HUES48 (cell line): Measurements from ENCODE around the gene ANKZF1.

ENCODE experiments used
- H3K27ac ChIP-seq: one replicate; pipeline ENCODE4 v1.7.0; 2013; ENCODE audit warnings: low read depth, low read length, inconsistent platforms
- H3K27me3 ChIP-seq: 2 replicates; pipeline ENCODE4 v1.6.1; 2013; ENCODE audit warnings: mild to moderate bottlenecking, low read length; ENCODE audit not compliant: control insufficient read depth, insufficient read depth
- H3K36me3 ChIP-seq: 2 replicates; pipeline ENCODE4 v1.6.1; 2013; ENCODE audit warnings: low read length; ENCODE audit not compliant: control insufficient read depth, insufficient read depth
- H3K4me1 ChIP-seq: 2 replicates; pipeline ENCODE4 v1.6.1; 2013; ENCODE audit warnings: mild to moderate bottlenecking, low read length; ENCODE audit not compliant: control insufficient read depth, insufficient read depth
- H3K4me3 ChIP-seq: 2 replicates; pipeline ENCODE4 v1.5.1; 2013; ENCODE audit warnings: mild to moderate bottlenecking, low read depth, low read length
- H3K9ac ChIP-seq: 2 replicates; pipeline ENCODE4 v1.6.1; 2013; ENCODE audit warnings: mild to moderate bottlenecking, low read depth, low read length, moderate library complexity
- H3K9me3 ChIP-seq: 2 replicates; pipeline ENCODE4 v1.6.1; 2013; ENCODE audit warnings: low read length; ENCODE audit not compliant: control insufficient read depth, insufficient read depth

ANKZF1 gene

GRCh38 chr2:219209236-219210195 lies 20.1 kb upstream of the ANKZF1 start:
- Histone ChIP-seq H3K9me3 (no peaks in the 10 kb centered on the region), H3K4me3 (no peak overlapping the region), H3K27ac (no peak overlapping the region), H3K27me3 (no peaks in the 10 kb centered on the region), H3K36me3 (peaks cover 60% of the 10 kb centered on the region), H3K9ac (no peak overlapping the region), H3K4me1 (0 out of 2 replicates have a peak, but pooled peaks cover 5% of the 10 kb centered on the region)

DNA sequence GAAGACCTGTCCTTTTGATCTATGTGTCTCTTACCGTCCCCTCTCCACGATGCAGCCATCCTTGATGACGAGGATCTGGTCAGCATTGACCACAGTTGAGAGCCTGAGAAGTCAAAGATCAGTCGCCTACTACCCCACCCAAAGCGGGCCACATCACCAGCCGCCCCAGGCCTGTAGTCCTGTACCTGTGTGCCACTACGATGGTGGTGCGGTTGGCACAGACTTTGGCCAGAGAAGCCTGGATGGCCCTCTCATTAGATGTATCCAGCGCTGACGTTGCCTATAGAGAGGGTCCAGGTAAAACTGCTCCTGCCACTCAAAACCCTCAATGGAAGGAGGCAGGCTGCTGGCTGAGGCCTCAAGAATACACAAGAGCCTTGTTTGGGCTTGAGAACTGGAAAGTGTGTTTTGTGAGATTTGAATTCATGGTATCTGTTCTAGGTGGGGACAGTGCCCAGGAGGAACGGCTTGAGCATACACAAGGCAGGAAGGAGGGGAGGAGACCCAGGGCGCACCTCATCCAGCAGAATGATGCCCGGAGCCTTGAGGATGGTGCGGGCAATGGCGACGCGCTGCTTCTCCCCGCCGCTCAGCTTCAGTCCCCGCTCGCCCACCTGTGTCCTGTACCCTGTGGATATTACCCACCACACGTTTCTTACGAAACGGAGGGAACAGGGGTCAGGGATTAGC lies 19.3 kb upstream of the ANKZF1 start:
- Histone ChIP-seq H3K9ac (no peak overlapping the region), H3K27me3 (no peaks in the 10 kb centered on the region), H3K4me1 (0 out of 2 replicates have a peak, but pooled peaks cover 5% of the 10 kb centered on the region), H3K9me3 (no peaks in the 10 kb centered on the region), H3K4me3 (no peak overlapping the region), H3K27ac (no peak overlapping the region), H3K36me3 (peaks cover 68% of the 10 kb centered on the region)

DNA sequence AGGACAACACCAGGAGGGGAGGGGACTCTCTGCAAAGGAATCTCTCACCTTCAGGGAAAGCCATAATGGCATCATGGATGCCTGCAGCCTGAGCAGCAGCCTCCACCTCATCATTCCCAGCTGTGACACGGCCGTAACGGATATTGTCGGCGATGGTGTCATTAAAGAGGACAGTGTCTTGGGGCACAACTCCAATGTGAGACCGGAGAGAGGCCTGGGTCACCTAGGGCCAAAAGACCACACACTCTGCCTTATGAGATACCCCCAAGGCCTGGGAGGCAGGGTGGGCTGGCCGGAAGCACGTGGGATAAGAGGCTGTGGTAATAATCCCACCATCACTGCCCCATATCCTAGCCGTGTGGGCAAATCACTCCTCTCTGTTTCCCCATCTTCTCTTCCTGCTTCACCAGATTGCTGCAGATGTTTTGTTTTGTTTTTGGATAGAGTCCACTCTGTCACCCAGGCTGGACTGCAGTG lies 18.7 kb upstream of the ANKZF1 start:
- Histone ChIP-seq H3K27me3 (no peaks in the 10 kb centered on the region), H3K9ac (no peak overlapping the region), H3K9me3 (no peaks in the 10 kb centered on the region), H3K36me3 (peaks cover 68% of the 10 kb centered on the region), H3K4me1 (0 out of 2 replicates have a peak, but pooled peaks cover 5% of the 10 kb centered on the region), H3K27ac (no peak overlapping the region), H3K4me3 (no peak overlapping the region)

DNA sequence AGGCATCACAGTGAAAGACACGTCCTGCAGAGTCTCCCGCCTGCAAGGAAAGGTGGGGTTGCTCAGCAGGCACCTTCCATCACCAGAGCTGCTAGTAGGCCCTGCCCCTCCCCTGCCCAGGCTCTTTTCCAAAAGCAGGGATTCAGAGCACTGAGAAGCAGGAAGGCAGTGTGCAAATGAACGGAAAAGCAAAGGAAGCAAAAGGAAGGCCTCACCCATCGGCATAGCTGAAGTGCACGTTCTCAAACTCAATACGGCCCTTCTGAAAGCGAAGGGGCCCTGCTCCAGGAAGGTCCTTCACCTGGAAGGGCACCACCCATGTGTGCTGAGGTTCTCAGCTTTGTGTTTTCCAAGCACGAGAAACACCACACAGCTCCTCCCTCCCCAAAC lies 16.6 kb upstream of the ANKZF1 start:
- Histone ChIP-seq H3K36me3 (peaks cover 70% of the 10 kb centered on the region), H3K4me1 (no peaks in the 10 kb centered on the region), H3K4me3 (no peak overlapping the region), H3K27ac (no peak overlapping the region), H3K9me3 (no peaks in the 10 kb centered on the region), H3K27me3 (no peaks in the 10 kb centered on the region), H3K9ac (no peak overlapping the region)

- no peaks in the 10 kb centered on the region for H3K4me1 ChIP-seq
- H3K9ac ChIP-seq, result no peak overlapping the region
- no peak overlapping the region for H3K4me3 ChIP-seq
- H3K9me3 ChIP-seq, result no peaks in the 10 kb centered on the region
- H3K27ac ChIP-seq, result no peak overlapping the region
- H3K27me3 ChIP-seq, result no peaks in the 10 kb centered on the region
- H3K36me3 ChIP-seq, result peaks cover 64% of the 10 kb centered on the region
These were observed 16.0 kb upstream of the ANKZF1 start for GRCh38 chr2:219213486-219214071.

DNA sequence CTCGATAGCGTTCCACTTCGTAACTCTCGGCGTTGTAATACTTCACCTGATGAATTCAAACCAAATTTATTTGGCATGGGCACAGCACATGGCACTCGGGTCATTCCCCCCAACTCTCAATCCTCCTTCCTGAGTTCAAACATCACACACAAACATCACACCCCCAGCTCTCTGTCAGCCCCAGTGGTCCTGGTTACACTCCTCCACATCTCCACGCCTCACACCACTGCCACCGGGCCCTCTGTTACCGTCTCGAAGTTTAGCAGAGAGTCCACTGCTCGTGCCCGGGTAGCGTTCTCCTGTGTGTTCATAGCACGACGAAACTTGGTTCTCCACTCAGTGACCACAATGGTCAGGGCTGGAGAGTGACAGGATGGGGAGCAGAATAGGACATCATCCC lies 15.5 kb upstream of the ANKZF1 start:
- H3K9me3 ChIP-seq, result no peaks in the 10 kb centered on the region
- no peak overlapping the region for H3K27ac ChIP-seq
- H3K36me3 ChIP-seq, result peaks cover 58% of the 10 kb centered on the region
- H3K9ac ChIP-seq, result no peak overlapping the region
- H3K4me3 ChIP-seq, result no peak overlapping the region
- peaks cover 2% of the 10 kb centered on the region; the same call in 1 of the 2 replicates for H3K4me1 ChIP-seq
- no peaks in the 10 kb centered on the region for H3K27me3 ChIP-seq

GRCh38 chr2:219214786-219215185 lies 14.8 kb upstream of the ANKZF1 start:
- H3K4me3 ChIP-seq, result no peak overlapping the region
- H3K4me1 ChIP-seq, result peaks cover 4% of the 10 kb centered on the region; the same call in 1 of the 2 replicates
- H3K27me3 ChIP-seq, result no peaks in the 10 kb centered on the region
- H3K27ac ChIP-seq, result no peak overlapping the region
- no peak overlapping the region for H3K9ac ChIP-seq
- H3K36me3 ChIP-seq, result peaks cover 52% of the 10 kb centered on the region
- H3K9me3 ChIP-seq, result no peaks in the 10 kb centered on the region

- Histone ChIP-seq H3K9me3 (no peaks in the 10 kb centered on the region), H3K27ac (no peak overlapping the region), H3K4me3 (no peak overlapping the region), H3K9ac (no peak overlapping the region), H3K36me3 (peaks cover 49% of the 10 kb centered on the region), H3K27me3 (no peaks in the 10 kb centered on the region), H3K4me1 (peaks cover 4% of the 10 kb centered on the region; the same call in 1 of the 2 replicates)
These were observed 13.6 kb upstream of the ANKZF1 start for GRCh38 chr2:219215871-219216534.

DNA sequence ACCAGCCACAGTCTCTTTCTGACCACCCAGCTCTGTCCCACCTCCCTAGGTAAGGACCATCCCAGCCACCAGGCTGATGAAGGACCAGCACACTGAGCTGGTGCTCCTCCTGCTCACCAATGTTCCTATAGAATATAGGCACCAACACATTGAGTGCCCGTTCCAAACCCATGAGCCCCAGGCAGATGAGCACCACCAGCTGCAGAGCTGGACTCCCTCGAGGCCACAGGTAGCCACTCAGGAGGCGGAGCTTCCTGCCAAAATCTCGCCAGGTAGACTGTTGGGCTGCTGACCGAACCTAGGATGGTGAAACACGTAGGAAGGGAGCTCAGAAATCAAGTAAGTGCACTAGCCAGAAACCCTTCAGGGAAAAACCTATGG lies 13.1 kb upstream of the ANKZF1 start:
- H3K27ac ChIP-seq, result no peak overlapping the region
- no peaks in the 10 kb centered on the region for H3K9me3 ChIP-seq
- peaks cover 51% of the 10 kb centered on the region for H3K36me3 ChIP-seq
- H3K9ac ChIP-seq, result no peak overlapping the region
- no peak overlapping the region for H3K4me3 ChIP-seq
- H3K27me3 ChIP-seq, result no peaks in the 10 kb centered on the region
- H3K4me1 ChIP-seq, result peaks cover 4% of the 10 kb centered on the region; the same call in 1 of the 2 replicates

GRCh38 chr2:219218217-219218731 lies 11.3 kb upstream of the ANKZF1 start:
- Histone ChIP-seq H3K4me3 (peak overlapping the region; percentile 74), H3K27ac (peak overlapping the region; percentile 74)

More at GRCh38 chr2:219218217-219218731, 11.3 kb upstream of the ANKZF1 start:
- Histone ChIP-seq H3K36me3 (peaks cover 52% of the 10 kb centered on the region), H3K9ac (peak overlapping the region; percentile 83), H3K27me3 (no peaks in the 10 kb centered on the region), H3K4me1 (peaks cover 4% of the 10 kb centered on the region; the same call in 1 of the 2 replicates), H3K9me3 (no peaks in the 10 kb centered on the region)
